Measurements from ENCODE around the gene TRAF4. TPM values are rescaled to one million over a fixed set of nuclear protein-coding genes. Genes with fewer than 3 reads are reported as not detected.
A peak's percentile ranks its signal among the peaks of the same experiment; 100 is the strongest.

TRAF4 gene
- total RNA-seq, 4 donors from 2014 or later = 3.4 to 10.8 (median 4.7) TPM

DNA sequence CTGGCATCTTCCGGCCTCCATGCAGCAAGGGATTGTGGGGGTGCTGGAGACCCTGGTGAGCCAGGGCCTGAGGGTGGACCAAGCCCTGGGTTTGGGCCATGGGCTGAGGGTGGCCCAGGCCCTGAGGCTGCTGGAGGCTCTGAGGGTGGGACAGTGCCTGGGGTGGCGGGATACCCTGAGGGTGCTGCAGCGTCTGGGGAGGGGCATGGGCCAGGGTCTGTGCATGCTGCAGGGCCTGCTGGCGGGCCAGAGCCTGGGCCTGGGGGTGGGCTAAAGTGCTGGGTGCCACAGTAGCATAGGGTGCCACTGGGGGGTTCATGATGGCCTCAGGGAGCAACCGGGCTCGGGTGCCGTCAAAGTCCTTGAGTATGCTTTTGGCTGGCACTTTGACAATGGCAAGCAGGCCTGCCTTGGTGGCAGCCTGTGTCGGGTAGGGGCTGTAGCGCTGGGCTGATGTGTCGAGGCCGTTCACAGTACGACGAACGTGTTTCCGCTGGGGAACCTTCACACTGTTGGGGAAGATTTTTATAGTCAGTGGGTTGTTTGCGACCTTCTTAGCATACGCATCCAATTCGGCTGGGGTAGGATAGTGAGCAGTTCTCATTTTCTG lies 15.6 kb downstream of the TRAF4 start:
- Histone ChIP-seq H3K27ac (no peak overlapping the region), H3K27me3 (no peaks in the 10 kb centered on the region), H3K4me3 (no peak overlapping the region), H3K4me1 (peaks cover 0 to 28% (median 7%) of the 10 kb centered on the region in 3 donors), H3K9me3 (no peaks in the 10 kb centered on the region), H3K36me3 (peaks cover 0 to 50% of the 10 kb centered on the region in 2 donors)
- TF ChIP-seq POLR2AphosphoS5 (IDR thresholded peaks at IDR 0.05) (no peak), EP300 (IDR thresholded peaks at IDR 0.05) (no peak), POLR2A (IDR thresholded peaks at IDR 0.05) (no peak)
- TF ChIP-seq, protein P1, sequence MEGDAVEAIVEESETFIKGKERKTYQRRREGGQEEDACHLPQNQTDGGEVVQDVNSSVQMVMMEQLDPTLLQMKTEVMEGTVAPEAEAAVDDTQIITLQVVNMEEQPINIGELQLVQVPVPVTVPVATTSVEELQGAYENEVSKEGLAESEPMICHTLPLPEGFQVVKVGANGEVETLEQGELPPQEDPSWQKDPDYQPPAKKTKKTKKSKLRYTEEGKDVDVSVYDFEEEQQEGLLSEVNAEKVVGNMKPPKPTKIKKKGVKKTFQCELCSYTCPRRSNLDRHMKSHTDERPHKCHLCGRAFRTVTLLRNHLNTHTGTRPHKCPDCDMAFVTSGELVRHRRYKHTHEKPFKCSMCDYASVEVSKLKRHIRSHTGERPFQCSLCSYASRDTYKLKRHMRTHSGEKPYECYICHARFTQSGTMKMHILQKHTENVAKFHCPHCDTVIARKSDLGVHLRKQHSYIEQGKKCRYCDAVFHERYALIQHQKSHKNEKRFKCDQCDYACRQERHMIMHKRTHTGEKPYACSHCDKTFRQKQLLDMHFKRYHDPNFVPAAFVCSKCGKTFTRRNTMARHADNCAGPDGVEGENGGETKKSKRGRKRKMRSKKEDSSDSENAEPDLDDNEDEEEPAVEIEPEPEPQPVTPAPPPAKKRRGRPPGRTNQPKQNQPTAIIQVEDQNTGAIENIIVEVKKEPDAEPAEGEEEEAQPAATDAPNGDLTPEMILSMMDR (IDR thresholded peaks at IDR 0.05) = no peak
- ATAC-seq = no peak
- WGBS, 2 donors (ENCODE audit: low coverage in 1 of 2) = 94 to 100% methylated on average over 2 to 6 of the region's 18 CpGs

DNA sequence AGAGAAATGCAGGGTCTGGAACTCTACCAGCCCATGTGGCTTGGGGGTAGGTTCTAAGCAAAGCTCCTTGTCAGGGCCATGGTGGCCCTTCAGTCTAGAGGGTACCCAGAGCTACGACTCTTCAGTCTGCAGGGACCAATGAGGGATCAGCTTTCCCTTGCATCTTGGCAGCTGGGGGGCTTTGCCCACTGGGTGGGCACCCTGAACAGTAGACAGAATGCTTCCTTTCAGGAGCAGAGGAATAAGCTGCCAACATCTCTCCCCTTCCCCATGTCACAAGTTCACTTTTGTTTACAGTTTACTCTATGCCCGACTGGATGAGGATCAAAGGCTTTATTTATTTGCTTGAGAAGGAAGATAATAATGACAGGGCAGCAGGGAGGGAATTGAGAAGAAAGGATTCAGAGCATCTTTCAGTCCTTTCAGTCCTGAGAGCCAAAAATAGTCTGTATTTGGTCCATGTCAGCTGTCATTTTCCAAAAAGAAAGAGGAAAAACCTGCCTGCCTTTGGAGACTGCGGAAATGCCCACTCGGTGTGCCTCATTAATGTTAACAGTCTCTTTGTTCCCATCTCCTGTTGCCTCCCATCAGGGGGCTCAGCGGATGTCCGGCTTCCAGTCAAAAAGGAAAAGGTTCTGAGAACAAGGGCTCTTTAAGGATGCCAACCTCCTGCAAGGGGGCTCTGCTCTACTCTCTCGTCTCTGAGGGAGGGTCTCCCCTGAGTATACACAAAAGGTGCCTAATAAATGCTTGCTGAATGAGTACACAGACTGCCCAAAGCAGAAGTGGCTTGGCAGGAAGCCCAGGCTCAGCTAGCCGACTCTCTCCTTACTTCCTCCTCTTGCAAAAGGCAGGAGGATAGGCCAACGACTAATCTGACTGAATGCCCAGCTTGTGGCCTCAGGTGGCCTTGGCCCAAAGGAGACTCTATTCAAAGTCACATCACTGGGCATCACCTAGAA lies 17.1 kb downstream of the TRAF4 start:
- WGBS, 2 donors (ENCODE audit: low coverage in 1 of 2) = 38 to 52% methylated on average over 7 of the region's 9 CpGs
- no peak overlapping the region for H3K4me3 ChIP-seq
- peaks cover 0 to 65% of the 10 kb centered on the region in 2 donors for H3K36me3 ChIP-seq
- H3K27ac ChIP-seq = peak overlapping the region in 3 of 4 donors; percentile 4 to 20 (median 7)
- TF ChIP-seq EP300 (IDR thresholded peaks at IDR 0.05) = no peak
- TF ChIP-seq, protein P1 (IDR thresholded peaks at IDR 0.05) = no peak
- TF ChIP-seq POLR2AphosphoS5 (IDR thresholded peaks at IDR 0.05) = no peak
- no peak for TF ChIP-seq POLR2A (IDR thresholded peaks at IDR 0.05)
- H3K27me3 ChIP-seq = no peaks in the 10 kb centered on the region
- ATAC-seq = no peak
- no peaks in the 10 kb centered on the region for H3K9me3 ChIP-seq
- H3K4me1 ChIP-seq = peaks cover 0 to 28% (median 7%) of the 10 kb centered on the region in 3 donors

DNA sequence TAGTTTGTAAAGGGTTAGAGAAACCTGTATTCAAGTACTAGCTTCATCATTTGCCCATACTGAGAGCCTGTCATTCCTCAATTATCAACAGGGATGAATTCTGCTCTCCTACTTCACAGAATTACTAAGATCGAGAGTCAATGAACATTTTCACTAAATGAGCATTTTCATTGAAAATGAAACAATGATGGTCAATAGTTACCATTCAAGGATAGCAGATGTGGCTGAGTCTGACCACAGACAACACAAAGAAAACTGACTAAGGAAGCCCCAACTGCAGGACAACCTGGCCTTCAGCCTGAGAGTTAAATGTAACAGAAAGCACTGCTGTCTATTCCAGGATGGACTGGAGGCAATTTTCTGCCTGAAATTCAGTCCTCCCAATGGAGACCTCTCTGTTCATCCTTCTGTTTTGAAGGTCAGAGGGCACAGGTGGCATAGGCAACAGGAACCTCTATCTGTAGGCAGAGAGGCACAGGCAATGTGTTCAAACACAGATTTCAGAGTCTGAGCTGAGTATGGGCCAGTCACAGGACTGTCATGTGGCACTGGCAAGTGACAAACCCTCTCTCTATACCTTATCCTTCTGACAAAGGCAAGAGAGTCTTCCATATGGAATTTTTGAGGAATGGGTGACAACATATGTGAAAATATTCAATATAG lies 19.5 kb downstream of the TRAF4 start:
- H3K36me3 ChIP-seq = peaks cover 0 to 57% of the 10 kb centered on the region in 2 donors
- 79 to 90% methylated on average over 1 of the region's 1 CpG for WGBS, 2 donors (ENCODE audit: low coverage in 1 of 2)
- peak; percentile 18 for ATAC-seq
- no peak overlapping the region for H3K4me3 ChIP-seq
- no peak overlapping the region for H3K27ac ChIP-seq
- no peaks in the 10 kb centered on the region for H3K27me3 ChIP-seq
- no peaks in the 10 kb centered on the region for H3K9me3 ChIP-seq
- TF ChIP-seq, protein P1 (IDR thresholded peaks at IDR 0.05) = no peak
- TF ChIP-seq POLR2AphosphoS5 (IDR thresholded peaks at IDR 0.05) (no peak), POLR2A (IDR thresholded peaks at IDR 0.05) (no peak), EP300 (IDR thresholded peaks at IDR 0.05) (no peak)
- peaks cover 0 to 28% (median 7%) of the 10 kb centered on the region in 3 donors for H3K4me1 ChIP-seq

DNA sequence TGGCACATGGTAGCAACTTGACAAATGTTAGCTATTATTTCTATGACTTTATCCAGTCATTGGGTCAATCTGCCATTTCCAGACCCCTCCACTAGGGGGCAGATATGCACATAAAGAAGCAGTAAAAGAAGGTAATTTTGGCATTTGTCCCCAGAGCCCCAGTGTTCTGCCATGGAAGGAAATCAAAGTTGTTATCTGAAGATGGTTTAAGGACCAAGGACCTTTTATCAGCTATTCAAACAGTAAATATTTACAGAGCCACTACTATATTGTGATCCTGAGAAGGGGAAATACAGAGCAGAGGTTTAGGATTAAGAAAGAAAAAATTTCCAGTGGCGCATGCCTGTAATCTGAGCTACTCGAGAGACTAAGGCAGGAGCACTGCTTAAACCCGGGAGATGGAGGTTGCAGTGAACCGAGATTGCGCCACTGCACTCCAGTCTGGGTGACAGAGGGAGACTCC lies 20.0 kb downstream of the TRAF4 start:
- TF ChIP-seq EP300 (IDR thresholded peaks at IDR 0.05) (no peak), POLR2AphosphoS5 (IDR thresholded peaks at IDR 0.05) (peak; percentile 56)
- TF ChIP-seq, protein P1 (IDR thresholded peaks at IDR 0.05) = peak; percentile 84 to 92 (median 90)
- Histone ChIP-seq H3K4me3 (no peak overlapping the region), H3K9me3 (no peaks in the 10 kb centered on the region), H3K27ac (no peak overlapping the region), H3K27me3 (no peaks in the 10 kb centered on the region), H3K4me1 (peaks cover 0 to 28% (median 7%) of the 10 kb centered on the region in 3 donors), H3K36me3 (peaks cover 0 to 51% of the 10 kb centered on the region in 2 donors)
- peak; percentile 58 for ATAC-seq
- whole genome bisulfite sequencing, 2 donors (ENCODE audit: low coverage in 1 of 2) = 65% methylated on average over 5 of the region's 5 CpGs; no CpG with 5 or more reads in 1 of the 2 donors
